ENCODE results near the gene OR1F1. TPM values are rescaled to one million over a fixed set of nuclear protein-coding genes. Genes with fewer than 3 reads are reported as not detected.

The OR1F1 gene
- total RNA-seq, 2 experiments from 2014 or later: not detected

GRCh38 chr16:3171855-3172593, 16.0 kb upstream of the OR1F1 start:
- Histone ChIP-seq H3K4me3 (ENCODE audit: low read length) (peak overlapping the region; percentile 39), H3K9me3 (ENCODE audit: control insufficient read depth in 1 of 2, insufficient read depth in 1 of 2, low read length in 2 of 2) (peaks cover 0 to 15% of the 10 kb centered on the region in 2 experiments), H3K36me3 (ENCODE audit: insufficient read depth, low read length) (no peaks in the 10 kb centered on the region), H3K27me3 (ENCODE audit: control insufficient read depth in 1 of 2, insufficient read depth in 2 of 2, low read length in 2 of 2) (peaks cover 57 to 66% of the 10 kb centered on the region in 2 experiments), H3K27ac (ENCODE audit: low read depth in 1 of 2, low read length in 2 of 2) (no peak overlapping the region), H3K4me1 (ENCODE audit: insufficient read depth, low read length) (peaks cover 44% of the 10 kb centered on the region)
- peak overlapping the region; percentile 66 for H3K27ac Mint-ChIP-seq
- peaks cover 41% of the 10 kb centered on the region for H3K4me1 Mint-ChIP-seq (ENCODE audit: low read depth)
- ATAC-seq (ENCODE audit: poor library complexity): peak; percentile 48
- DNase-seq: peak in 3 of 14 experiments; percentile 19 to 53 (median 49)
- ChIA-PET CTCF (interaction anchor here (1.4 kb wide), 1 partner anchor 43 kb away, joined by 4 read pairs; no protein-coding TSS in a partner anchor), POLR2A (interaction anchor here (0.7 to 3.6 kb wide), 14 partner anchors 9 to 229 kb away, joined by 3 to 26 read pairs (median 4); partner anchors contain the start of genes OR1F1, ZNF174, ZNF200 and ZNF263)
- intact Hi-C loops (cut with DNase I, micrococcal nuclease): loop anchor here in 1 of 2 experiments (5.0 kb wide), 2 partner anchors 45 to 285 kb away; no protein-coding TSS in a partner anchor
- TF ChIP-seq CTCF (IDR thresholded peaks at IDR 0.05): no peak
- no peaks in the 10 kb centered on the region for H3K36me3 Mint-ChIP-seq (ENCODE audit: low read depth)
- peak overlapping the region; percentile 84 for H3K4me3 Mint-ChIP-seq
- H3K27me3 Mint-ChIP-seq: peaks cover 51% of the 10 kb centered on the region
- no peaks in the 10 kb centered on the region for H3K9me3 Mint-ChIP-seq

- peaks cover 69 to 81% of the 10 kb centered on the region in 2 experiments for H3K27me3 ChIP-seq (ENCODE audit: control insufficient read depth in 1 of 2, insufficient read depth in 2 of 2, low read length in 2 of 2)
- DNase-seq (peak in 1 of 14 experiments; percentile 52), ATAC-seq (ENCODE audit: poor library complexity) (peak; percentile 11)
- POLR2A ChIA-PET: interaction anchor here (0.7 to 2.3 kb wide), 4 partner anchors 9 to 41 kb away, joined by 3 to 8 read pairs (median 3); no protein-coding TSS in a partner anchor
- Mint-ChIP-seq H3K9me3 (no peaks in the 10 kb centered on the region), H3K4me3 (peak overlapping the region; percentile 0), H3K36me3 (ENCODE audit: low read depth) (no peaks in the 10 kb centered on the region), H3K27me3 (peaks cover 70% of the 10 kb centered on the region), H3K27ac (no peak overlapping the region), H3K4me1 (ENCODE audit: low read depth) (peaks cover 44% of the 10 kb centered on the region)
- CTCF ChIA-PET: interaction anchor here (0.9 kb wide), 1 partner anchor 9 kb away, joined by 3 read pairs; no protein-coding TSS in a partner anchor
- H3K36me3 ChIP-seq (ENCODE audit: insufficient read depth, low read length): no peaks in the 10 kb centered on the region
- H3K4me1 ChIP-seq (ENCODE audit: insufficient read depth, low read length): peaks cover 44% of the 10 kb centered on the region
- no peak overlapping the region for H3K27ac ChIP-seq (ENCODE audit: low read depth in 1 of 2, low read length in 2 of 2)
- peaks cover 0 to 15% of the 10 kb centered on the region in 2 experiments for H3K9me3 ChIP-seq (ENCODE audit: control insufficient read depth in 1 of 2, insufficient read depth in 1 of 2, low read length in 2 of 2)
- intact Hi-C loops (cut with DNase I, micrococcal nuclease): loop anchor here in 1 of 2 experiments (5.0 kb wide), 2 partner anchors 43 to 283 kb away; no protein-coding TSS in a partner anchor
- TF ChIP-seq CTCF (IDR thresholded peaks at IDR 0.05): no peak
- H3K4me3 ChIP-seq (ENCODE audit: low read length): no peak overlapping the region
Measured at GRCh38 chr16:3173892-3174617, 13.9 kb upstream of the OR1F1 start.

GRCh38 chr16:3174618-3175148, 13.3 kb upstream of the OR1F1 start:
- Mint-ChIP-seq H3K4me3 (no peak overlapping the region), H3K4me1 (ENCODE audit: low read depth) (peaks cover 44% of the 10 kb centered on the region), H3K27ac (no peak overlapping the region), H3K9me3 (no peaks in the 10 kb centered on the region), H3K27me3 (peaks cover 76% of the 10 kb centered on the region), H3K36me3 (ENCODE audit: low read depth) (no peaks in the 10 kb centered on the region)
- no peak for TF ChIP-seq CTCF (IDR thresholded peaks at IDR 0.05)
- DNase-seq: no peak
- no peaks in the 10 kb centered on the region for H3K36me3 ChIP-seq (ENCODE audit: insufficient read depth, low read length)
- H3K4me1 ChIP-seq (ENCODE audit: insufficient read depth, low read length): peaks cover 44% of the 10 kb centered on the region
- POLR2A ChIA-PET: interaction anchor here (0.7 to 1.0 kb wide), 3 partner anchors 9 to 41 kb away, joined by 3 read pairs; no protein-coding TSS in a partner anchor
- intact Hi-C loops (cut with DNase I, micrococcal nuclease): loop anchor here in 1 of 2 experiments (5.0 kb wide), 2 partner anchors 43 to 283 kb away; no protein-coding TSS in a partner anchor
- CTCF ChIA-PET: interaction anchor here (0.9 kb wide), 1 partner anchor 9 kb away, joined by 3 read pairs; no protein-coding TSS in a partner anchor
- no peak overlapping the region for H3K4me3 ChIP-seq (ENCODE audit: low read length)
- H3K9me3 ChIP-seq (ENCODE audit: control insufficient read depth in 1 of 2, insufficient read depth in 1 of 2, low read length in 2 of 2): peaks cover 0 to 15% of the 10 kb centered on the region in 2 experiments
- ATAC-seq (ENCODE audit: poor library complexity): no peak
- no peak overlapping the region for H3K27ac ChIP-seq (ENCODE audit: low read depth in 1 of 2, low read length in 2 of 2)
- peaks cover 73 to 84% of the 10 kb centered on the region in 2 experiments for H3K27me3 ChIP-seq (ENCODE audit: control insufficient read depth in 1 of 2, insufficient read depth in 2 of 2, low read length in 2 of 2)

Data from CD4-positive, alpha-beta T cell (primary cell).